Stimulated activated CD4-positive, alpha-beta T cell treated with anti-CD3 and anti-CD28 coated beads, Interleukin-12 subunit alpha, Interleukin-12 subunit beta, amount 100 ng/mL, for 48 hours (primary cell): ENCODE results near the gene ZNF10.

Experiments used
- DNase-seq, 3 donors: peaks; one replicate each; pipeline ENCODE4 v3.0.0-alpha.2; 2020; ENCODE audit warnings: low read depth in 2 of 3, low spot score in 1 of 3

ZNF10 gene

DNA sequence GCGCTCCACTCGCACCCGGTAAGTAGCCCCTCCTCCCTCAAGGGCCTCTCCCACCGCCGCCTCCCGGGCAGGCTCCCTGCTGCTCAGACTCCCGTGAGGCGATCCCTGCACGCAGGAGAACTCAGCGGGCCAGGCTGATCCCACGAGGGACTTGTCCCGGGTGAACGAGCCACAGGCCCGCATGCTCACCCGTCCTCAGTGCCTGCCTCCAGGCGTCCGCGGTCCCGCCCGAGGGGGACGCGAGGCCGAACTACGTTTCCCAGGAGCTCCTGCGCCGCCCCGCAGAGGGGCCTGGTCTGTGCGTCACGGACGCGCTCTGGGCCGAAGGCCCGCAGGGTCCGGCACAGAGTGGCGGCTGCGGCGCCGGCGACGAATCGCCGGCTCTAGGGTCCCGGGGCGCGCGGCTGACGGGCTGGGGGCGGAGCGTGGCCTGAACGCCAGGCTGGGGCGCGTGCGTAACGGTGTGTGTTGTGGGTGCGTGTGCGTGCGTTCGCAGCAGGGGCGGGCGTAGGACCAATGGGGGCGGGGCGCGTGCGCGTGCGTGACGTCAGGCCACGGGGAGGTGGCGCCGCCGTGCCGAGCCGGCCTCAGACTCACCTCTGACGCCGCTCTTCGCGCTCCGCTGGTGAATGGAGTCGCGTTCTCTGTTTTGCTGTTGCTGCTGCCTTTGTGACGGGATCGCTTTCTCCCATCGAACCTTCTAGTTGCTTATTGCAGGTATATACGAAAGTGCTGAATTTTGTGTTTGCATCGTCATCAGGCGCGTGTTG is at the start of gene ZNF10, which contains the start of gene ZNF891:
Gene ZNF10, plus strand, starts transcription at position 590 of the 770 bp plus-strand sequence. CDS start 13,866 bp downstream, outside the sequence.
Gene ZNF891, minus strand, starts transcription at position 237 of the 770 bp plus-strand sequence. CDS start 8,356 bp downstream, outside the sequence.
- peak; percentile 96 for DNase-seq

DNA sequence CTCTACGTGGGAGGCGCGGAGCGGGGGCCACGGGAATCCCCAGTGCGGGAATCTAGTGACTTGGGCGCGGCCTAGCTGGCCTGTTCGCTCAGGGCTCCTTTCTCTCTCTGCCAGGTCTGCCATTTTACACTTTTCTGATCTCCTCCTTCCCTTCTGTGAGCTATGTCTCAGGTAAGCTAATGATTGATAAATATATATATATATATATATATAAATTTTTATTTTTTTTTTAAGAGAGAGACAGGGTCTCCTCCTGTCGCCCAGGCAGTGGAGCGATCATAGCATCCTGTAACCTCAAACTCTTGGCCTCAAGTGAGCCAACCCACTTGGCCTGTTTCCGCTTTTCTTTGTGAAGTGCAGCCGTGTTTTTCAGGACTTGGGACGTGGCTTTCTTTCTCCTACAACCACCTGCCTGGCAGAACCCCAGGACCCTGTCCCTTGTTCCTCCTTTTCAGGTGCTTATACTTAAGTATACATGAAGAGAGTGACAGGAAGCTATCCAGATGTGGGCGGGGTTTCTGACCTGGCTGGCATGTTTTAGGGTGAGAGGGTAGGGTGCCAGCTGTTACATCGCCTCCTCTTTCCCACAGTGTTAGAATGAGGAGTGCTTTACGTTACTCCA is 49.2 kb upstream of the ZNF10 start:
- no peak for DNase-seq

DNA sequence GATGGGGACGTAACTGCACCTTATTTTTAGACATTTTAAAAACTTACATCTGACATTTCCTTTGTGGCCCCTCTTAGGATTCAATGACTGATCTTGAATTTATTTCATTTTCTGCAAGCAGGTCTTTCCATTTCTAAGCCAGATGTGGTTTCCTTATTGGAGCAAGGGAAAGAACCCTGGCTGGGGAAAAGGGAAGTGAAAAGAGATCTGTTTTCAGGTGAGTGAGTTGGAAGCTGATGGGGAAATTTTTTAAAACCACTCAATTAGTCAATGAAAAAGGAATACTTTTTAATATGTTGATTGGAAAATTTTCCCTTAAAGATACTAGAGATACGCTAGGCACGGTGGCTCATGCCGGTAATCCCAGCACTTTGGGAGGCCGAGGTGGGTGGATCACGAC is 47.1 kb upstream of the ZNF10 start:
- no peak for DNase-seq

DNA sequence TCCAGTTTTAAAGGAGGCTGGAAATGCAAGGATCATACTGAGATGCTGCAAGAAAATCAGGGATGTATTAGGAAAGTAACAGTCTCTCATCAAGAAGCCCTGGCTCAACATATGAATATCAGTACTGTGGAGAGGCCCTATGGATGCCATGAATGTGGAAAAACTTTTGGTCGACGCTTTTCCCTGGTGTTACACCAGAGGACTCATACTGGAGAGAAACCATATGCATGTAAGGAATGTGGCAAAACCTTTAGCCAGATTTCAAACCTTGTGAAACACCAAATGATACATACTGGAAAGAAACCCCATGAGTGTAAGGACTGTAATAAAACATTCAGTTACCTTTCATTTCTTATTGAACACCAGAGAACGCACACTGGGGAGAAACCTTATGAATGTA is 24.8 kb upstream of the ZNF10 start:
- no peak for DNase-seq

DNA sequence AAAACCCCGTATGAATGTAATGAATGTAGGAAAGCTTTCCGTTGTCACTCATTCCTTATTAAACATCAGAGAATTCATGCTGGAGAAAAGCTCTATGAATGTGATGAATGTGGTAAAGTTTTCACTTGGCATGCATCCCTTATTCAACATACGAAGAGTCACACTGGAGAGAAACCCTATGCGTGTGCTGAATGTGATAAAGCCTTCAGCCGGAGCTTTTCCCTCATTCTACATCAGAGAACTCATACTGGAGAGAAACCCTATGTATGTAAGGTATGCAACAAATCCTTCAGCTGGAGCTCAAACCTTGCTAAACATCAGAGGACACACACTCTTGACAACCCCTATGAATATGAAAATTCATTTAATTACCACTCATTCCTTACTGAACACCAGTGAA is 24.2 kb upstream of the ZNF10 start:
- DNase-seq = no peak

DNA sequence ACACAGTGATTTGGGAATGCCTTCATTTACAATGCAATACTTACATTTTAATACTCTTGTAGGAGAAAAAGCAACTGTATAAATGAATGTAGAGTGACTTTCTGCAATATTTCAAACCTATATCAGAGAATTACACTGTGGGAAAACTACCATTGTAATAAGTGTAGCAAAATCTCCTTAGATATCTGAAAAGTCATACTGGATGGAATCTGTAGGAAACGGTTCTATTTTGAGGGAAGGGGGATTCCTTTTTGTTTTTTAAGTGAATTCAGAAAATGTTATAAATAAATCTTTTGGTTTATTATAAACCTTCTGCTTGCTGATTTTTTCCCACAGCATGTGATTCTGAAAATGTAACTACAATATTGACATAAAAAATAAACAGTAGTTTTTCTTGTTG is 23.3 kb upstream of the ZNF10 start:
- no peak for DNase-seq

DNA sequence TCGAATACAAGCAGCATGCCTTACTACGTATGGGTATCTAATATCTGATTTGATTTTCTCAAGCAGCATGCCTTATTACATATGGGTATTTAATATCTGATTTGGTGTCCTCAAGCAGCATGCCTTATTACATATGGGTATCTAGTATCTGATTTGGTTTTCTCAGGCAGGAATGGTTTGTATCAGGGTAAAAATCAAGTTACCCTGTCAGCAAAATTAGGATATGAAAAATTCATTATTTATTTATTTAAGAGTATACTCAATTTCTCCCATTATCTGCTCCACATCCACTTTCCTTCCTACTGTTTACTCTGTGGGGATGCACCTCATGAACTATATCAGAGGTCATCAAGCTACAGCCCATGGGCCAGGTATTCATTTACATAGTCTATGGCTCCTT is 22.3 kb upstream of the ZNF10 start:
- DNase-seq = no peak

DNA sequence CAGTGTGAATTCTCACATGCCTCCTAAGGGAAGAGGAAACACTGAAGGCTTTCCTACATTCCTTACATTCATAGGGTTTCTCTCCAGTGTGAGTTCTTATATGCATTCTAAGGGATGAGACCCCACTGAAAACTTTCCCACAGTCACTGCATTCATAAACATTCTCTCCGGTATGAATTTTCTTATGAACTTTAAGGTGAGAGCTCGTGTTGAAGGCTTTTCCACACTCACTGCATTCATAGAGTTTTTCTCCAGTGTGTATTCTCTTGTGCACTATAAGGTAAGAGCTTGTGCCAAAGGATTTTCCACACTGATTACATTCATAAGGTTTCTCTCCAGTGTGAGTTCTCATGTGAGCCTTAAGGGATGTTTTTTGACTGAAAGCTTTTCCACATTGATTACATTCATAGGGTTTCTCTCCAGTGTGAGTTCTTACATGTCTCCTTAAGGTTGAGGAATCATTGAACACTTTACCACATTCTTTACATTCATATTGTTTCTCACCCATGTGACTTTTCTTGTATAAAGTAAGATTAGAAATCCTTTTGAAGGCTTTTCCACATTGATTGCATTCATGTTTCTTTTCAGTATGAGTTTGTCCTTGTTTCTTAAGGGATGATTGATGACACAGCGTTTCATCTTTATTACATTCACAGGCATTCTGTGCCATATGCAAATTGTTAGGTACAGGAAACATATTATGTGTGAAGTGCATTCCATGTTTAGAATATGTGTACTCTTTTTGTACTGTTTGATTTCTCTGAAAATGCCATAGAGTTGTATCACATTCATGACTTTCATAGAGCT is 9.8 kb upstream of the ZNF10 start:
- DNase-seq = no peak

DNA sequence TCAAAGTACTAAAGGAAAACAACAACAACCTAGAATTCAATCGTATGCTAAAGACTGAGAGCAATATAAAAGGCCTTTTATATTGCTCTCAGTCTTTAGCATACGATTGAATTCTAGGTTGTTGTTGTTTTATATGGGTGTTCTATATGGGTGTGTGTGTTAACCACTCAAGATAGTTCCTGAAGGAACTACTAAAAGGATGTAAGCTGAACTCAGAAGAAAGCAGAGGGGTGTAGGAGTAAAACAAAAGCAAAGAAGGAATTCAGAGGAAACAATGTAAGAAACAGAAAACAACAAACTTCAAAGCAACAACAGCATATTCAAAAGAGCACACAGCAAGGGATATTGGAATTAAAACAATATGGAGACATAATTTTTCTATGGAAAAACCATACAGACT is 5.8 kb upstream of the ZNF10 start:
- DNase-seq = no peak

DNA sequence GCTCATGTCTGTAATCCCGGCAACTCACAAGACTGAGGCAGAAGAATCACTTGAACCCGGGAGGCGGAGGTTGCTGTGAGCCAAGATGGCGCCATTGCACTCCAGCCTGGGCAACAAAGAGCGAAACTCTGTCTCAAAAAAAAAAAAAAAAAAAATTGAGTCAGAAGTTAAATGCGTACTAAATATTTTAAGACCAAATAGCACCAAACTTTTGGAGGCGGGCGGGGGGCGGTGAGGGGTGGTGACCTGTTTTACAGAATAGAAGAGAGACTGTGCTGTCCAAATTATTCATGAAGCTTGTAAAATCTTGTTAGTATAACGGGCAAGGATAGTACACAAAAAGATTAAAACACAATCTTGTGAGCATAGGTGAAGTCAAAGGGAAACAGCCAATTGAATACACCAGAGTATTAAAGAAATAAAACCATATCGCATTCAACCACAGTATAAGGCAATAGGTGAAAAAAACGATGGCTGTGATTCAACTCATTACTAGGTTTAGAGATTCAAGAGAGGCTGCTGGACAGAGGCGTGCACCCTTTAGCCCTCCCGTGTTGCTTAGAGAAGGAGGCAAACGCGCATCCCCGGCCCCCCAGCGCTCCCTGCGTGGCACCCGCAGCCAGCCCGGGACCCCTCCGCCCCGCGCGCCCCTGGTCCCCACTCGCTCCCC is 924 bp upstream of the ZNF10 start:
- no peak for DNase-seq

DNA sequence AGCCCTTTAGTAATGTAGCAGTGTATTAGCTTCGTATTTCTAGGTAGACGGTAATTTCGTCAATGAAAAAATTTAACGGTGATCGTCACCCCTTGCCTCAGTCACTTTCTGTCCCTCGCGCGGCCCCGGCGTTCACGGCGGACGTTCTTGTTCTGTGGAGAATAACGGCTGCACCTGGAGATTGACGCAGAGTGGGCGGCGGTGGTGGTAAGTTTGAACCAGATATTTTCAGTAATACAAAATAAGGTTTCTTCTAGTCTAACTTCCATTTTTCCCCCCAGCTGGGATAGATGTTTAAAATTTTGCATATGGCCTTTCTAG is 341 bp downstream of the ZNF10 start:
- peak in 1 of 3 donors; percentile 8 for DNase-seq

DNA sequence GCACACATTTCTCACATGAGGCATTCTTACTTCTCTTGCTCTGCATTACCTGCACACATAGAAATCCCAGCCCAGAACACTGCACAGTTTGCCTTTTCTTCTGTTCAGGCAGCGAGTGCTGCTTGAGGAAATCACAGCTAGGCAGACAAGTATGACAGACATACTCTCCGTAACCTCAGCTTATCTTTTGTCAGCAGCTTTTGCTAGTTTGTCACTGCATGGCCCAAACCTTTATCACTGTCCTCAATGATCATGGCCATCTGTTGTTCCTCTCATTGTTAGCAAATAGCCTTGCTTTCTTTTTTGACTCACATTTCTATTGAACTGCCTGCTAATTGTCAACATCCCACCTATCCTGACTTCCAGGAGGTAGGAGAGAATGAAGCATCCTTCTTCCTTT is 5.3 kb downstream of the ZNF10 start:
- DNase-seq = no peak

DNA sequence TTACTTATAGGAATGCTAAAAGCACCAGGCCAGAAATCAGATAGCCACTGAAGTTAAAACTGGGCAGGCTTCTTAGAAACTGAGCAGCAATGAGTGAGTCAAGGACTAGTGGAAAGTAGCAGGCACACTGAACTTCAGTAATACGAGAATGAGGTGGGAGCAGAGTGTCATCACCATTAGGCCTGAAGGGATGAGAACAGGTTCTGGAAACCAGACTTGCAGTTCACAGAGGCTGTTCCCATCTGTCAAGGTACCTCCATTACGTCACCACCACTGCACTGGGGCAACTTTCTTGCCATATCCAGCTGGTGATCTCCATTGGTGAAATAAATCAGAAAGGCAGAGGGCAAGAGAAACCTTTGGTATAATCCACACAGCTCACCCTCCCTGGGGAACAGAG is 15.6 kb downstream of the ZNF10 start:
- no peak for DNase-seq

DNA sequence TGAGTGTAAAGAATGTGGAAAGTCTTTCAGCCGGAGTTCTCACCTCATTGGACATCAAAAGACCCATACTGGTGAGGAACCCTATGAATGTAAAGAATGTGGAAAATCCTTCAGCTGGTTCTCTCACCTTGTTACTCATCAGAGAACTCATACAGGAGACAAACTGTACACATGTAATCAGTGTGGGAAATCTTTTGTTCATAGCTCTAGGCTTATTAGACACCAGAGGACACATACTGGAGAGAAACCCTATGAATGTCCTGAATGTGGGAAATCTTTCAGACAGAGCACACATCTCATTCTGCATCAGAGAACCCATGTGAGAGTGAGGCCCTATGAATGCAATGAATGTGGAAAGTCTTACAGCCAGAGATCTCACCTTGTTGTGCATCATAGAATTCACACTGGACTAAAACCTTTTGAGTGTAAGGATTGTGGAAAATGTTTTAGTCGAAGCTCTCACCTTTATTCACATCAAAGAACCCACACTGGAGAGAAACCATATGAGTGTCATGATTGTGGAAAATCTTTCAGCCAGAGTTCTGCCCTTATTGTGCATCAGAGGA is 25.8 kb downstream of the ZNF10 start:
- DNase-seq = no peak

DNA sequence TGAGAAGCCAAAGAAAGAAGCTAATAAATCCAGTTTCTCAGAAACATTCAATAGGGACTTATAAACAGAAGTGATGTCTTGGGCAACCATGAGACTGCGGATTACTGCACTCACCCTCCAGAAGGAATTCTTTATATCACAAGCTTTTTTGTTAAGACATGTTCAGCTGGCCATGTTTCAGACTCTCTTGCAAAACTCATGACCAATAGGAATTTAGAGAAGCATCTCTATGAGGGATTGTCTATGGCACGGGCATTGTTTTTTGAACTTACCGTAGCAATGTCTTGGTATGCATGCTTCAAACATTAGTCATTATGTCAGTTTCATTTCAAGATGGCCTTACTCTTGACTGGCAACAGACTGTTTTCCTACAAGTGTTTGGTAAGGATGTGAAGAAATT is 35.3 kb downstream of the ZNF10 start:
- no peak for DNase-seq

DNA sequence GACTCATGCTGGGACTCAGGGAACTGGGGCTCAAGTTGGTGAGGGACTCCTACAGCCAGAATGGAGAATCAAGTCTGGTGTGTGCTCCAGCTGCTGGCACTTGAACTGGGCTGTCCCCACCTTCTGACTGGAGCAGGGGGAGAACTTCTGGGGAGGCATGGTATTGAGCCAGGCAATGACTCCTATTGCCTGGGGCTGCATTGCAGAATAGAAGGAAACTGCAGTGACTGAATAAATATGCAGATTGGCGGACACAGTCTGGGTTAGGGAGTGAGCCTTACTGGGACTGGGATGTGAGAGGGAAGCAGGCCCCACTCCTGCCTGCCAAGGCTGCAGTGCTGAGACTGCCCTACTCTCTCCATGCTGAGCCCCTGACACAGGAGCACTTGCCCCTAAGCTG is 42.1 kb downstream of the ZNF10 start:
- DNase-seq = no peak

DNA sequence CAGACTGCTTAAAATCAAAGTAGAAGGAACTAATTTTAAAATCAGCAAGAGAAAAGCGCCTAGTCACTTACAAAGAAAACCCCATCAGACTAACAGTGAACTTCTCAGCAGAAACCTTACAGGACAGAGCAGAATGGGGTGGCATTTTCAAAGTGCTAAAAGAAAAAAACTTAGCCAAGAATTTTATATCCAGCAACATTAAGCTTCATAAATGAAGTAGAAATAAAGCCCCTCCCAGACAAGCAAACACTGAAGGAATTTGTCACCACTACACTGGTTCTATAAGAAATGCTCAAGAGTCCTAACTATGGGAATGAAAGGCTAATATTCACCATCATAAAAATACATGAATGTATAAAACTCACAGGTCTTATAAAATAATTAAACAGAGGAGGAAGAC is 44.5 kb downstream of the ZNF10 start:
- DNase-seq = no peak

DNA sequence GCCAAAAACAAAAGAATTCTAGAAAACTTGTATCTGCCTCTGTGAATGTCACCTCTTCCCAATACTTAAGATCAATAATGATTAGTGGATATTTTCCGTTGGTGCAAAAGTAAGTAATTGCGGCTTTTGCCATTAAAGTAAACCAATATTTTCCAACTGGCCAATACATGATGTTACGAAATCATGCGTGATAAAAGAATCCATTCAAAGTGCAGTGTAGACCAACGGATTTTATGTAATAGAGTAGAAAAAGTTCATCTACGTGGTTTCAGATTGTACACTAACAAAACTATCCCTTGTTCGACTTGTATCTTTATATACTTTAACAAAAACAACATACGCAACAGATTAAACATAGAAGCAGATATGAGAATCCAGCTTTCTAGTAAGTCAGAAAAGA is 50.2 kb downstream of the ZNF10 start:
- DNase-seq = no peak

DNA sequence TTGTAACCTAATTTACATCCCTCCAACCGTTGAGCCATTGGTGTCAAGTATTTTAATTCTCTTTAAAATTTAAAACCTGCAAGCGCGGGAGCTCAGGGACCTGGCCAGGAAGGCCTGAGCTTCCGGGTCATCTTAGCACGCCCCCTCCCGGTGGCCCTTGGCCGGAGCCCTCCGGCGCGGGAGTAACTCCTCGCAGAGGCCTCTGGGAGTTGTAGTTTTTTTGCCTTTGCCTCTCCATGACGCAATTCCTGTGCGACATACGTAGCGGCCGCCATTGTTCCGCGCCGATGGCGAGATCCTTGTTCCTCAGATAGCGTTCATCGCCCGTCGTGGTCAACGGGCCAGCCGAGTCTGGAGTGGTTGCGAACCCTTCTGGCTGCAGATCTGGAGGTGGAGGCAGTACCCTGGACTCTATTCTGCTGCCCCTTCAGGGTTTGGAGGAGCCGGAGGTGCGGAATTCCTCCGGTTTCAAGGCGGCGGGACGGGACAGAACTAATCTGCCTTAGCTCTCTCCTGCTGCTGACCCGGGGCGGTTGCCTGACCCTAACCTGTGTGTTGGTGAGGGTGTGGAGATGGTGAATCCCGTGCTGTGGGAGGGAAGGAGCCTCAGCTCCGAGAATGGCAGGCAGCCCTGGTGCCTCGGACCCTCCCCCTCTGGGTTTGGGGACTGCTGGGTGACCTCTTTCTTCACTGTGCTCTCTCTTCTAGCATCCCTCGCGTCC is 51.0 kb downstream of the ZNF10 start, which contains the start of gene ZNF268:
Gene ZNF268, plus strand, starts transcription at position 258 of the 722 bp plus-strand sequence. CDS start 503 bp downstream, outside the sequence.
- peak; percentile 83 to 97 (median 86) for DNase-seq

DNA sequence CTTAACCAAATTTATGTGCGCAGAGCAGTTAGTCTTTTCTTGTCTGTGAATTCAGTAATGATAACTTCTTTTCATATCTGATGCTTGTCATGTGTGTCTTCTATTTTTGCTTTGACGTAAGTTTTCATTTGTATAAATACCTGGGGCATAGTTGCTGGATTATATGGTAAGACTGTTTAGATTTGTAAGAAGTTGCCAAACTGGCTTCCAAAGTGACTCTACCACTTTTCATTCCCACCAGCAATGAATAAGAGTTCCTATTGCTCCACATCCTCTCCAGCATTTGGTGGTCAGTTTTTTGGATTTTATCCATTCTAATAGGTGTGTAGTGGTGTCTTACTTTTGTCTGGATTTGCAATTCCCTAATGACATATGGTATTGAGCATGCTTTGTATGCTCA is 59.7 kb downstream of the ZNF10 start:
- no peak for DNase-seq
